Astrocyte (in vitro differentiated cells and primary cell): ENCODE data around the gene LRRC47.

Experiments
- CTCF ChIP-seq: IDR thresholded peaks from 2 replicates; pipeline ENCODE4 v1.5.1; 2011; ENCODE audit warnings: low read depth, mild to moderate bottlenecking, inconsistent platforms, low read length, moderate library complexity; ENCODE audit not compliant: insufficient read depth
- EZH2 ChIP-seq: IDR thresholded peaks from 2 replicates; pipeline ENCODE4 v1.6.1; 2012; ENCODE audit warnings: mild to moderate bottlenecking, low read length, inconsistent platforms; ENCODE audit not compliant: insufficient read depth

- TF ChIP-seq CTCF (no peak), EZH2 (no peak)
Observed at GRCh38 chr1:3774946-3775489, 21.3 kb downstream of the LRRC47 start.
